Astrocyte of the cerebellum (primary cell): ENCODE data around the gene KMT2A.
"Not testable (repeated sequence)": the region's sequence is repeated elsewhere in the genome, so short reads cannot be mapped to it uniquely, and the experiment has no call there.

Experiments used
- DNase-seq: peaks from one replicate; pipeline ENCODE4 v3.0.0-alpha.2; 2011; ENCODE audit warnings: low read depth
- H3K4me3 ChIP-seq: 2 replicates; pipeline ENCODE4 v1.5.1; 2011; ENCODE audit warnings: mild to moderate bottlenecking, low read depth, low read length, moderate library complexity
- CTCF ChIP-seq: IDR thresholded peaks from 2 replicates; pipeline ENCODE4 v1.5.1; 2012; ENCODE audit warnings: low read length, low read depth, moderate library complexity, mild to moderate bottlenecking; ENCODE audit errors: missing control alignments
- in situ Hi-C: cut with HindIII; loops from 2 replicates; pipeline ENCODE4 v1.10.0; 2017; ENCODE audit warnings: low sequenced_read_pairs

The KMT2A gene

GRCh38 chr11:118448294-118448693 lies 12.0 kb downstream of the KMT2A start:
- no peak overlapping the region for H3K4me3 ChIP-seq
- in situ Hi-C loops: no loop called here

DNA sequence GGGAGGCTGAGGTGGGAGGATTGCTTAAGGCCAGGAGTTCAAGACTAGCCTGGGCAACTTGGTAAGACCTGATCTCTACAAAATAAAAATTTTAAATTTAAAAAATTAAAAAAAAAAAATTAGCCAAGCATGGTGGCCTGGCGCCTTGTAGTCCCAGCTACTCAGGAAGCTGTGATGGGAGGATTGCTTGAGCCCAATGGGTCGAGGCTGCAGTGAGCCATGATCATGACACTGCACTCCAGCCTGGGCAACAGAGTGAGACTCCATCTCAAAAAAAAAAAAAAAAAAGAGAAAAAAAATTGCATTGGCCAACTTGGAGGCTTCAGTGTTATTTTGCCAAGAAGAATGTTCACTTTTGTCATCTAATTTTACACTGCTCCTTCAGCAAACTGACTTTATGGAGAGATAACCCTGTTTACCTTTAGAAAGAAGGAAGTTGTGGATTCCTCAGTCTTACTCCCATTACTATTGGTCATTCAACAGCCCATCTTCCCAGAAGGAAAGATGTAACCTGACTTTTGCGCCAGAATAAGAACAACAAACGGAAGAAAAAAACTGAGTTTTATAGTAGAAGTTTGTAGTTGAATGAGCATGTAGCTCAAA lies 13.1 kb downstream of the KMT2A start:
- no peak for TF ChIP-seq CTCF
- no peak overlapping the region for H3K4me3 ChIP-seq
- no peak for DNase-seq
- in situ Hi-C loops: no loop called here

More at GRCh38 chr11:118448294-118448693, 12.0 kb downstream of the KMT2A start:
- TF ChIP-seq CTCF: no peak
- no peak for DNase-seq

GRCh38 chr11:118450451-118450850 lies 14.2 kb downstream of the KMT2A start:
- no peak for TF ChIP-seq CTCF
- no peak overlapping the region for H3K4me3 ChIP-seq
- no peak for DNase-seq
- in situ Hi-C loops: no loop called here

DNA sequence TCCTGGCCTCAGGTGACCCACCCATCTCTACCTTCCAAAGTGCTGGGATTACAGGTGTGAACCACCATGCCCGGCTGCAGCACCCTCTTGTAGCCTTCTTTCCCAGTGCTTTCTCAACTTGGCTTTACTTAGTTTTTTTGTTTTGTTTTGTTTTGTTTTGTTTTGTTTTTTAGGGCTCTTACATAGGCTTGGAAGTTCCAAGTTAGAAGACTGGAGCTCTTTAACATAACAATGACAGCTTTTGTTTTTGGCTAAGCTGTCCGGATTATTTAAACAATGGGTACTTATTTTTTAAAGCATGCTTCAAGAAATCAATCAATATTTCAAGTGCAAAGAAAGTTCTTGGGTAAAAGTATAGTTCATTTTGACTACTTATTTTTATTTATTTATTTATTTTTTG lies 25.9 kb downstream of the KMT2A start:
- no peak overlapping the region for H3K4me3 ChIP-seq
- in situ Hi-C loops: no loop called here
- no peak for DNase-seq
- TF ChIP-seq CTCF: no peak

DNA sequence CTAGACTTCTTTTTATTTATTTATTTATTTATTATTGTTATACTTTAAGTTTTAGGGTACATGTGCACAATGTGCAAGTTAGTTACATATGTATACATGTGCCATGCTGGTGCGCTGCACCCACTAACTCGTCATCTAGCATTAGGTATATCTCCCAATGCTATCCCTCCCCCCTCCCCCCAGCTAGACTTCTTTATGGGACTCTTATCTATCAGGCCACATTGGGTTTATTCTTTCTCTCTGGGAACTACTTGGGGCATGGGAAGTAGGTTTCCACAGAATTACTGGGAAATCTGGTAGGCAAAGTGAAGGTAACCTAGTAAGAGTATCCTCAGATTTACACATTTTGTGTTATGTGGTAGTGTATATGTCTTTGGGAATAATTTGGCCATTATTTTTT lies 32.7 kb downstream of the KMT2A start:
- in situ Hi-C loops, DNase-seq, H3K4me3 ChIP-seq: not testable (repeated sequence)

DNA sequence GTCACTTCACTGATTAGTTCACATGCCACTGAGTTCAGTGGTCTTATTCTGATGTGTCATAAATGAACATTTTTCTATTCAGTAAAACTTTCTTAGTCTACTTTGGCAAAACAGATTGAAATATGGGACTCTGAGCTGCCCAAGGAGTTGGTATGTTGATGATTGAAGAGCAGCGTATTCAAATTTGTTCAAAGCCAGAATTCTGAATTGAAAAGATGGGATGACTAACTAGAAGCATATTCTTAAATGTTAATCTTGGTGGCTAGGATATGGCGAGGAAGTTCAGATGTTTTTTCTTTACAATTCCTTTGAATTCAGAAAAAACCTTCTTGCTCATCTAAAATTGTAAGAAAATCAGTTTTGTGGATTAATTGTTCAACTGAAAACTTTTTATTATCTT lies 34.7 kb downstream of the KMT2A start:
- DNase-seq: no peak
- no peak for TF ChIP-seq CTCF
- in situ Hi-C loops: no loop called here
- H3K4me3 ChIP-seq: no peak overlapping the region

- in situ Hi-C loops: no loop called here
- no peak for DNase-seq
- H3K4me3 ChIP-seq: no peak overlapping the region
- TF ChIP-seq CTCF: no peak
Measured at GRCh38 chr11:118473537-118473936, 37.2 kb downstream of the KMT2A start.
